K562 (cell line): Measurements from ENCODE around the gene MSH4. TPM values are rescaled to one million over a fixed set of nuclear protein-coding genes. Genes with fewer than 3 reads are reported as not detected.
"Not testable (repeated sequence)": the region's sequence is repeated elsewhere in the genome, so short reads cannot be mapped to it uniquely, and the experiment has no call there.

Experiments used
- ATAC-seq: fragments of 200-7000 bp; cut with Tn5 transposase; 3 replicates; pipeline ENCODE4 v1.9.1; 2020; ENCODE audit warnings: moderate library complexity
- BruUV-seq: library from RNA; stranded (reverse); fragments of 400-500 nt; replicated peaks from 2 replicates; lab custom pipeline; 2021; lab: Mats Ljungman, UMichigan
- CTCF ChIA-PET: fragments of 300-600 bp; formaldehyde crosslinking; extraction: SDS; loops from one replicate; lab custom pipeline; 2021; ENCODE audit warnings: low intra/inter-chr PET ratio; lab: Yijun Ruan, JAX
- POLR2A ChIA-PET: fragments of 300-600, 350-650 bp; sonication (Branson Sonifier 250); formaldehyde crosslinking; extraction: SDS; loops from one replicate; lab custom pipeline; 2021; ENCODE audit warnings: antibody characterized with exemption, inconsistent platforms; lab: Yijun Ruan, JAX
- DNase-seq, 4 experiments: peaks; one replicate each; pipeline versions ENCODE4 v3.0.0 to v3.0.0-alpha.2; 2011 to 2018; ENCODE audit warnings: low spot score in 3 of 4, mixed read lengths in 3 of 4; ENCODE audit errors: extremely low read depth in 1 of 4
- FAIRE-seq: peaks from 2 replicates; lab custom pipeline; 2011; peaks lifted over from hg19 to GRCh38; lab: Jason Lieb, UNC
- H2AFZ ChIP-seq: 2 replicates; pipeline ENCODE4 v1.6.0; 2011; ENCODE audit warnings: low read depth, low read length, control low read depth, inconsistent platforms
- H3K27ac ChIP-seq: fragments of 200-600 bp; 3 replicates; pipeline ENCODE4 v1.8.0; 2011; ENCODE audit warnings: low read depth, mild to moderate bottlenecking, control low read depth, inconsistent platforms, low read length, moderate library complexity, mixed read lengths; ENCODE audit errors: extremely low read depth
- H3K27me3 ChIP-seq, 2 experiments: fragments of 300-600 bp in 1 of 2; 2 replicates in 1 of 2; 3 replicates in 1 of 2; pipeline versions ENCODE4 v1.6.0 to v1.8.0; 2011; ENCODE audit warnings: inconsistent platforms in 2 of 2, low read length in 2 of 2, mild to moderate bottlenecking in 1 of 2, mixed read lengths in 1 of 2, moderate library complexity in 1 of 2; ENCODE audit not compliant: control insufficient read depth in 2 of 2, insufficient read depth in 2 of 2
- H3K36me3 ChIP-seq: fragments of 300-600 bp; 3 replicates; pipeline ENCODE4 v1.8.0; 2011; ENCODE audit warnings: mild to moderate bottlenecking, low read length, inconsistent platforms; ENCODE audit not compliant: control insufficient read depth, insufficient read depth
- H3K4me1 ChIP-seq, 2 experiments: fragments of 200-600 bp in 1 of 2; replicated peaks in 1 of 2; 2 replicates in 1 of 2; 3 replicates in 1 of 2; pipeline versions ENCODE4 v1.5.1 to v1.8.0; 2011; ENCODE audit warnings: inconsistent platforms in 2 of 2, low read length in 2 of 2, mild to moderate bottlenecking in 1 of 2, mixed read lengths in 1 of 2, moderate library complexity in 1 of 2; ENCODE audit not compliant: control insufficient read depth in 2 of 2, insufficient read depth in 2 of 2
- H3K4me2 ChIP-seq: 2 replicates; pipeline ENCODE4 v1.6.1; 2011; ENCODE audit warnings: low read length, control low read depth, inconsistent platforms, mixed read lengths; ENCODE audit not compliant: insufficient read depth
- H3K4me3 ChIP-seq: fragments of 200-600 bp; sonication (generic), shearing (Covaris generic); 2 replicates; pipeline ENCODE4 v1.5.1; 2016; ENCODE audit warnings: control low read depth, inconsistent platforms
- H3K79me2 ChIP-seq: fragments of 200-600 bp; 3 replicates; pipeline ENCODE4 v1.8.0; 2011; ENCODE audit warnings: low read length, inconsistent platforms; ENCODE audit not compliant: control insufficient read depth, insufficient read depth
- H3K9ac ChIP-seq, 2 experiments: 2 replicates each; pipeline versions ENCODE4 v1.6.0 to v1.6.1; 2011; ENCODE audit warnings: low read depth in 2 of 2, low read length in 2 of 2, control low read depth in 1 of 2, inconsistent platforms in 1 of 2, mild to moderate bottlenecking in 1 of 2, mixed read lengths in 1 of 2; ENCODE audit not compliant: insufficient read depth in 1 of 2
- H3K9me1 ChIP-seq: one replicate; pipeline ENCODE4 v1.6.0; 2011; ENCODE audit warnings: inconsistent platforms, mild to moderate bottlenecking, low read length, moderate library complexity; ENCODE audit not compliant: control insufficient read depth, insufficient read depth
- H3K9me3 ChIP-seq: replicated peaks from 2 replicates; pipeline ENCODE4 v1.5.1; 2011; ENCODE audit warnings: low read depth, low read length, inconsistent platforms; ENCODE audit not compliant: control insufficient read depth, insufficient read depth
- H4K20me1 ChIP-seq: replicated peaks from 2 replicates; pipeline ENCODE4 v1.6.1; 2011; ENCODE audit warnings: low read length, inconsistent platforms, mixed read lengths; ENCODE audit not compliant: control insufficient read depth, insufficient read depth
- BACH1 ChIP-seq: fragments of 200-800 bp; sonication (Bioruptor generic); IDR thresholded peaks from 2 replicates; pipeline ENCODE4 v1.6.1; 2016; ENCODE audit warnings: missing genetic modification characterization, missing compliant biosample characterization
- CEBPB ChIP-seq: fragments of 450-650 bp; IDR thresholded peaks from 2 replicates; pipeline ENCODE4 v1.6.1; 2016; ENCODE audit warnings: missing genetic modification characterization, missing compliant biosample characterization
- SMARCA4 ChIP-seq: fragments of 450-650 bp; IDR thresholded peaks from 2 replicates; pipeline ENCODE4 v1.6.1; 2016
- TGIF2 ChIP-seq: sonication (generic); formaldehyde crosslinking; IDR thresholded peaks from 2 replicates; pipeline ENCODE4 v1.8.1; 2022; ENCODE audit warnings: mild to moderate bottlenecking, missing genetic modification reagents, moderate library complexity
- ZFPM2 ChIP-seq: fragments of 250-450 bp; sonication (Bioruptor Pico); IDR thresholded peaks from 2 replicates; pipeline ENCODE4 v1.5.1; 2022; ENCODE audit warnings: mild to moderate bottlenecking
- WGBS: fragments of 100-300 bp; shearing (Covaris generic); methylation state at CpG from one replicate; pipeline ENCODE4 v1.1.6; 2016; ENCODE audit warnings: low coverage, mixed read lengths; ENCODE audit not compliant: insufficient coverage; ENCODE audit errors: missing lambda C conversion rate; 5-methylcytosine and 5-hydroxymethylcytosine counted together
- in situ Hi-C: fragments of 300-500 bp; cut with MboI; formaldehyde crosslinking; loops from 4 replicates; pipeline ENCODE4 v1.15.0; 2018; ENCODE audit warnings: inconsistent platforms, mixed read lengths
- intact Hi-C: fragments of 100-400 bp; cut with micrococcal nuclease; formaldehyde crosslinking; loops from 2 replicates; pipeline ENCODE4 v1.14.2; 2022
- polyA plus RNA-seq, 8 experiments: library from polyadenylated mRNA; depleted of rRNA in 4 of 8; stranded (reverse) in 5 of 8; unstranded in 3 of 8; fragments of >200 nt; fragmentation: Nextera tagmentation in 2 of 8; fragmentation: Illumina TruSeq in 1 of 8; extraction: Ambion mirVana in 2 of 8; extraction: Trizol in 1 of 8; gene quantifications; 2 replicates each; pipeline versions ENCODE4 v1.2.1 to v1.2.3, GENCODE V29; 2011 to 2014; ENCODE audit warnings: inconsistent platforms in 1 of 8, missing spikeins in 1 of 8
- total RNA-seq, 7 experiments: library from RNA; depleted of rRNA in 6 of 7; stranded (reverse); fragments of >200 nt in 6 of 7; fragmentation: Illumina TruSeq in 2 of 7; extraction: Trizol in 2 of 7; gene quantifications; 2 replicates each; pipeline versions ENCODE4 v1.2.1 to v1.2.3, GENCODE V29; 2011 to 2021; ENCODE audit warnings: low replicate concordance in 1 of 7

The MSH4 gene
- total and polyA plus RNA-seq, 9 of the 15 experiments (the other 6 are each of a cell fraction or from before 2014, with no cell fraction given) = 0.04 to 0.18 (median 0.12) TPM; not detected in 4

DNA sequence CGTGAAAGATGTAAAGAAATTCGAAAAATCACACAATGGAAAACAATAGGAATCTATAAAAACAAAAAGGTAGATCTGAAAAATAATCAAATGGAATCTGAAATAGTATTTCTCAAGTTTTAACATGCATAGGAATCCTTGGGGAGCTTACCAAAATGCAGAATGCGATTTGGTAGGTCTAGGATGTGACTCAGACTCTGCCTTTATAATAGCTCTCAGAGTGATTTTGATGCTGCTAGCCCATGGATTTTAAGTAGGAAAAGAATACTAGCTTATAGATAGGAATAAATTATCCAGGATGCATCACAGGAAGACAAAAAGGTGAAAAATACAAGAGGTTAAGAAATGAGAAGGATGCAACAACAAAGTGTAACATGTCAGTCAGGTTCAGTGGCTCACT lies 24.7 kb upstream of the MSH4 start:
- POLR2A ChIA-PET = interaction anchor here (1.7 kb wide), 1 partner anchor 13 kb away, joined by 3 read pairs; no protein-coding TSS in a partner anchor
- H3K27me3 ChIP-seq = no peaks in the 10 kb centered on the region
- FAIRE-seq = no peak
- no peaks in the 10 kb centered on the region; a peak in 2 of 5 replicates for H3K4me1 ChIP-seq
- 21% methylated on average over 3 of the region's 3 CpGs for WGBS
- no peak overlapping the region for H3K9ac ChIP-seq
- TF ChIP-seq ZFPM2 = no peak
- no peak for TF ChIP-seq CEBPB (tag)
- no peak for TF ChIP-seq BACH1 (tag)
- TF ChIP-seq SMARCA4 = no peak
- TF ChIP-seq TGIF2 (CRISPR knock-in tag) = no peak
- TF ChIP-seq, all 486 proteins: peak for 0
- ATAC-seq = no peak
- Histone ChIP-seq H3K9me1 (no peaks in the 10 kb centered on the region), H3K27ac (no peak overlapping the region), H3K79me2 (no peaks in the 10 kb centered on the region), H2AFZ (no peak overlapping the region), H3K4me3 (no peak overlapping the region), H3K36me3 (no peaks in the 10 kb centered on the region), H4K20me1 (no peaks in the 10 kb centered on the region), H3K9me3 (no peaks in the 10 kb centered on the region; the same call in 1 of the 2 replicates), H3K4me2 (no peak overlapping the region)
- intact Hi-C loops (no loop called here), in situ Hi-C loops (no loop called here)
- DNase-seq = no peak
- no TSS peak for BruUV-seq
- CTCF ChIA-PET = no interaction called here

GRCh38 chr1:75777812-75778211 lies 18.9 kb upstream of the MSH4 start:
- intact Hi-C loops, H4K20me1 ChIP-seq, FAIRE-seq, H3K9me3 ChIP-seq, H3K9ac ChIP-seq, BruUV-seq, H3K27me3 ChIP-seq, H3K4me3 ChIP-seq, H3K36me3 ChIP-seq, H3K79me2 ChIP-seq, CTCF ChIA-PET, H3K27ac ChIP-seq, in situ Hi-C loops, H3K9me1 ChIP-seq, DNase-seq, H3K4me2 ChIP-seq, ATAC-seq, H2AFZ ChIP-seq, H3K4me1 ChIP-seq: not testable (repeated sequence)
- POLR2A ChIA-PET = interaction anchor here (0.6 to 2.2 kb wide), 2 partner anchors 10 kb away, joined by 3 to 8 read pairs; no protein-coding TSS in a partner anchor
- 61% methylated on average over 4 of the region's 4 CpGs for WGBS

- not testable (repeated sequence) for FAIRE-seq, H3K36me3 ChIP-seq
- 86% methylated on average over 5 of the region's 5 CpGs for WGBS
These were observed 18.0 kb upstream of the MSH4 start for GRCh38 chr1:75778694-75779093.

More at GRCh38 chr1:75778694-75779093, 18.0 kb upstream of the MSH4 start:
- CTCF ChIA-PET, H3K9me1 ChIP-seq, DNase-seq, H3K27me3 ChIP-seq, ATAC-seq, H3K4me1 ChIP-seq, H3K27ac ChIP-seq, BruUV-seq, H3K4me3 ChIP-seq, H2AFZ ChIP-seq, H3K4me2 ChIP-seq, H3K79me2 ChIP-seq, H3K9me3 ChIP-seq, intact Hi-C loops, H4K20me1 ChIP-seq, in situ Hi-C loops, H3K9ac ChIP-seq: not testable (repeated sequence)
- POLR2A ChIA-PET = interaction anchor here (2.2 kb wide), 1 partner anchor 11 kb away, joined by 8 read pairs; no protein-coding TSS in a partner anchor
